Uterus (tissue), 4 donors: ENCODE measurements around the gene ARHGAP15. TPM values are rescaled to one million over a fixed set of nuclear protein-coding genes. Genes with fewer than 3 reads are reported as not detected.

ENCODE experiments used
- DNase-seq, 2 donors: peaks; one replicate each; pipeline ENCODE4 v3.0.0-alpha.2; 2019 to 2020
- H3K27ac ChIP-seq, 2 donors: fragments of 200-600 bp; sonication (generic); 1 replicate in 1 of 2; 2 replicates in 1 of 2; pipeline ENCODE4 v1.5.1; 2016 to 2018
- H3K27me3 ChIP-seq, 2 donors: fragments of 200-600 bp; sonication (generic); one replicate each; pipeline ENCODE4 v1.5.1; 2018 to 2019; ENCODE audit warnings: control low read depth in 1 of 2
- H3K36me3 ChIP-seq, 2 donors: fragments of 200-600 bp; sonication (generic); one replicate each; pipeline ENCODE4 v1.5.1; 2019; ENCODE audit warnings: control low read depth in 1 of 2
- H3K4me1 ChIP-seq, 2 donors: fragments of 200-600 bp; sonication (generic); one replicate each; pipeline ENCODE4 v1.5.1; 2018 to 2019; ENCODE audit warnings: control low read depth in 1 of 2
- H3K4me3 ChIP-seq, 2 donors: fragments of 200-600 bp; sonication (generic); 1 replicate in 1 of 2; 2 replicates in 1 of 2; pipeline ENCODE4 v1.5.1; 2018 to 2019; ENCODE audit warnings: mild to moderate bottlenecking in 1 of 2
- H3K9me3 ChIP-seq, 2 donors: fragments of 200-600 bp; sonication (generic); one replicate each; pipeline ENCODE4 v1.5.1; 2019; ENCODE audit warnings: control low read depth in 1 of 2
- POLR2A ChIP-seq, 2 donors: fragments of 450-650 bp; IDR thresholded peaks; one replicate each; pipeline ENCODE4 v1.6.1; 2016; ENCODE audit warnings: antibody characterized with exemption in 2 of 2, mild to moderate bottlenecking in 1 of 2, moderate library complexity in 1 of 2
- intact Hi-C: fragments of 100-400 bp; cut with DNase I; formaldehyde crosslinking; loops from one replicate; pipeline ENCODE4 v1.15.1; 2023; ENCODE audit warnings: low total_unique reads
- total RNA-seq, 4 donors: library from RNA; depleted of rRNA in 3 of 4; stranded (reverse); fragments of >200 nt in 3 of 4; gene quantifications; one replicate each; pipeline versions ENCODE4 v1.1.0 to v1.2.4, GENCODE V29; 2014 to 2023
- TF ChIP-seq, protein P1 (sequence below), 4 experiments: fragments of 200-600 bp in 2 of 4; fragments of 450-650 bp in 2 of 4; sonication (generic) in 2 of 4; IDR thresholded peaks; one replicate each; pipeline ENCODE4 v1.5.1; 2016 to 2019; ENCODE audit warnings: antibody characterized with exemption in 4 of 4, mild to moderate bottlenecking in 2 of 4, moderate library complexity in 1 of 4
- donor health status: DM: yes; HTN: yes; CAD: no.

ARHGAP15 gene
- total RNA-seq, 4 donors from 2014 or later = 0.88 to 28.4 (median 6.6) TPM

DNA sequence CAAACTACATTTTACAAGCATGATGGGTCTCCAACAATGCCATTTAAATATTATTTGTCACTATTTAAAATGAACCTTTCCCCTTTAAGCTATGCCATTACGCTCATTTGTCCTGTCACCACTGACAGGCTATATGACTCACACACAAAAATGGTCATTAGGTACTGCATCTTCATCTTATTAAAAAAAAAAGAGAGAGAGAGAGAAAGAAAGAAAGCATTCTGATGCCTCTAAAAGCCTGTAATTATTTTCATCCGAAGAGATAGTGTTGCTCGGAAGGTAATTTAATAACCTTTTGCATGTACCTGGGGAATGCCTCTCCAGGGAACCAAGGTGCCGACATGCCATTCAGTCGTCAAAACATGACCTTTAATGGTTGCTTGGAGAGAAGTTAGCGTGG, 226.7 kb downstream of the ARHGAP15 start:
- no peak for DNase-seq
- intact Hi-C loops = no loop called here
- H3K36me3 ChIP-seq = no peaks in the 10 kb centered on the region
- H3K27ac ChIP-seq = no peak overlapping the region
- no peaks in the 10 kb centered on the region for H3K9me3 ChIP-seq
- no peak overlapping the region for H3K4me3 ChIP-seq
- TF ChIP-seq, protein P1, sequence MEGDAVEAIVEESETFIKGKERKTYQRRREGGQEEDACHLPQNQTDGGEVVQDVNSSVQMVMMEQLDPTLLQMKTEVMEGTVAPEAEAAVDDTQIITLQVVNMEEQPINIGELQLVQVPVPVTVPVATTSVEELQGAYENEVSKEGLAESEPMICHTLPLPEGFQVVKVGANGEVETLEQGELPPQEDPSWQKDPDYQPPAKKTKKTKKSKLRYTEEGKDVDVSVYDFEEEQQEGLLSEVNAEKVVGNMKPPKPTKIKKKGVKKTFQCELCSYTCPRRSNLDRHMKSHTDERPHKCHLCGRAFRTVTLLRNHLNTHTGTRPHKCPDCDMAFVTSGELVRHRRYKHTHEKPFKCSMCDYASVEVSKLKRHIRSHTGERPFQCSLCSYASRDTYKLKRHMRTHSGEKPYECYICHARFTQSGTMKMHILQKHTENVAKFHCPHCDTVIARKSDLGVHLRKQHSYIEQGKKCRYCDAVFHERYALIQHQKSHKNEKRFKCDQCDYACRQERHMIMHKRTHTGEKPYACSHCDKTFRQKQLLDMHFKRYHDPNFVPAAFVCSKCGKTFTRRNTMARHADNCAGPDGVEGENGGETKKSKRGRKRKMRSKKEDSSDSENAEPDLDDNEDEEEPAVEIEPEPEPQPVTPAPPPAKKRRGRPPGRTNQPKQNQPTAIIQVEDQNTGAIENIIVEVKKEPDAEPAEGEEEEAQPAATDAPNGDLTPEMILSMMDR (IDR thresholded peaks at IDR 0.05) = no peak
- TF ChIP-seq POLR2A (IDR thresholded peaks at IDR 0.05) = no peak
- H3K27me3 ChIP-seq = no peaks in the 10 kb centered on the region
- H3K4me1 ChIP-seq = no peaks in the 10 kb centered on the region

DNA sequence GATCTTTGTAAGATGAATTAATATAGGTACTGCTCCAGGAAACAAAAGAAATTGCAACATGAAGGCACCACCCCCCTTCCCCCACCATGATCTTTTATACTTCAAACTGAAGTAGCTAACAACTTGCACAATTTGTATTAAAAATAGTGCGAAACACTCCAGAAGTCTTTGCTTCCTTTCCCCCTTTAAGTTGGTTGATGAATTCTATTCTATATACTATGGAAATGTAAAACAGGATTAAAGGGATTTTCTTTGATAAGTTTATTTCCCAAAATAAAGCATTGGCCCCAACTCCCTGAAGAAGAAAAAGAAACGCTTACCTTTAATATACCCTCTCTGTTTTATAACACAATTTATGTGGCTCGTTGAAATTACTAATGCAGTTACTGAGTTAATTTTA, 227.1 kb downstream of the ARHGAP15 start:
- intact Hi-C loops = no loop called here
- no peaks in the 10 kb centered on the region for H3K36me3 ChIP-seq
- no peaks in the 10 kb centered on the region for H3K4me1 ChIP-seq
- H3K27me3 ChIP-seq = no peaks in the 10 kb centered on the region
- no peaks in the 10 kb centered on the region for H3K9me3 ChIP-seq
- TF ChIP-seq, protein P1 (IDR thresholded peaks at IDR 0.05) = no peak
- no peak for TF ChIP-seq POLR2A (IDR thresholded peaks at IDR 0.05)
- H3K4me3 ChIP-seq = no peak overlapping the region
- no peak for DNase-seq
- H3K27ac ChIP-seq = no peak overlapping the region

DNA sequence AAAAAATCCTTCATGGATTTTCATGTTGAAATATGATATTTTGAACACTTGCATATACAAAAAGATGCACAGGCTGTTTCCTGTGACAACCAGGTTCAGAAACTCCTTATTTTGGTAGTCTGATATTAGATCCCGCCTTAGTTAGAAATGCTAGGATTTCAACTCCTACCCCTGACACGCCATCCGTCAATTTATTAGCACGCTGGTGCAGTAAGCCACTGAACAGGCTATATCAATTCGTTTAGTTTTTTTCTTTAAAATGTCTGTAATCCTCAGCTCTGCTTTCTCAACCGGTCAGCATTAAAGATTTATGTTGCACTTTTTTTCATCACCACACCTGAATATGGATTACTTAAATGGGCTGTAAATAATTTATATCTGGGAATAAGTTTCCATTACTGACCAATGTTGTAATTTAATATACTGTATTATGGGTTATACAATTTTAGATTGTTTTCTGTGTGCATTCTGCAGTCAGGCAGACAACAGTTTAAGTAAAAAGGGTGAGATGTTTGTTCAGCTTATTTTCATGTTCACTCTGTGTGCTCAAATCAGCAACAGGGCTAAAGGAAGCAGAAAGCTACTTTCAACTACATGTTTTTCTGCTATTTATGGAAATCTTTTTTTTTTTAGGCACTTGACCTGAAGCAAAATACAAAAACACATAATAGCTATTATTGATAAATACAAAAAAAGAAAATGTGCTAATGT, 227.7 kb downstream of the ARHGAP15 start:
- no peaks in the 10 kb centered on the region for H3K9me3 ChIP-seq
- TF ChIP-seq POLR2A (IDR thresholded peaks at IDR 0.05) = no peak
- TF ChIP-seq, protein P1 (IDR thresholded peaks at IDR 0.05) = no peak
- intact Hi-C loops = no loop called here
- no peaks in the 10 kb centered on the region for H3K4me1 ChIP-seq
- H3K27ac ChIP-seq = no peak overlapping the region
- H3K27me3 ChIP-seq = no peaks in the 10 kb centered on the region
- no peak overlapping the region for H3K4me3 ChIP-seq
- no peak for DNase-seq
- no peaks in the 10 kb centered on the region for H3K36me3 ChIP-seq

DNA sequence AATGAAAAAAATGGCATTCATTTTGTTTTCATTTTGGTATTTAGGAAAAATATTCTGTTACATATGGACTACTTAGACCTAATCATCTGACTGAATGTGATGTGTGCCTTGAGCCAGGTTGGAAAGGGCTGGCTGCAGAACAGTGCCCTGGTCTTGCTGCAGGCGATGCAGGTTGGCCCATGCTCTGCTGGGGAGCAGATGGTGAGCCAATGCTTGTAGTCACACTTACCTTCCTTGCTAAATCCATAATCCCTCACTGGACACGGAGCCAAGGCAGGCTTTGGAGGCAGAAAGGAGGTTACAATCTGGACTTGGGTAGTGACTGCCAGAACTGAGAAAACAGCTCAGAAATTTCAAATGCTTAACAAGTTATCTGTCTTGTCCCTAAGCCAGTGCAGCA, 228.7 kb downstream of the ARHGAP15 start:
- H3K9me3 ChIP-seq = no peaks in the 10 kb centered on the region
- intact Hi-C loops = no loop called here
- no peak overlapping the region for H3K4me3 ChIP-seq
- no peaks in the 10 kb centered on the region for H3K36me3 ChIP-seq
- H3K4me1 ChIP-seq = no peaks in the 10 kb centered on the region
- H3K27ac ChIP-seq = no peak overlapping the region
- DNase-seq = no peak
- no peaks in the 10 kb centered on the region for H3K27me3 ChIP-seq
- no peak for TF ChIP-seq POLR2A (IDR thresholded peaks at IDR 0.05)
- TF ChIP-seq, protein P1 (IDR thresholded peaks at IDR 0.05) = no peak

DNA sequence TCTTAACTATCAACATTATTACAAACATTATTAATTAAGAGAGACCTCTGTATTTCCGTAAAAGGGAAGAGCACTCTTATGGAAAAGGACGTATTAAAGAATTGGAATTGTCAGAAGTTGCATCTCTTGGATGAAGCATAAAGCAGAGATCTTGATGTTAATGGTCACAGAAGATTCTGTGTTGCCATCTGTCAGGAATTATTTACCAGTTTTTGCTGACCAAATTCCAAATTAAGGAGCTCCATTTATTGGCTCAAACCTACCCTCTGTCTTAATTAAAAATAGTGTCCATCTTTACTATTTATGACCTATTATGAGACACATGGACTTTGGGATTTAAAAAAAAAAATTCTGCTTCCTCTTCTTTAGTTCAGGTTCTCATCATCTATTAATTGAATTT, 232.1 kb downstream of the ARHGAP15 start:
- H3K27me3 ChIP-seq = no peaks in the 10 kb centered on the region
- intact Hi-C loops = no loop called here
- no peaks in the 10 kb centered on the region for H3K4me1 ChIP-seq
- no peak overlapping the region for H3K4me3 ChIP-seq
- no peak for DNase-seq
- H3K36me3 ChIP-seq = no peaks in the 10 kb centered on the region
- H3K27ac ChIP-seq = no peak overlapping the region
- TF ChIP-seq, protein P1 (IDR thresholded peaks at IDR 0.05) = no peak
- no peak for TF ChIP-seq POLR2A (IDR thresholded peaks at IDR 0.05)
- no peaks in the 10 kb centered on the region for H3K9me3 ChIP-seq
